GM23338 (cell line): Measurements from ENCODE around the gene CHN2. TPM values are rescaled to one million over a fixed set of nuclear protein-coding genes. Genes with fewer than 3 reads are reported as not detected.

ENCODE experiments used
- ATAC-seq: fragments of 200-7000 bp; cut with Tn5 transposase; 3 replicates; pipeline ENCODE4 v1.9.1; 2020
- DNase-seq: peaks from one replicate; pipeline ENCODE4 v3.0.0-alpha.2; 2015; ENCODE audit warnings: low spot score
- H2AFZ ChIP-seq: fragments of 200-600 bp; sonication (generic); 2 replicates; pipeline ENCODE4 v1.8.0; 2016; ENCODE audit warnings: antibody characterized with exemption, mild to moderate bottlenecking, moderate library complexity
- H3F3A ChIP-seq: fragments of 200-600 bp; sonication (generic); replicated peaks from 2 replicates; pipeline ENCODE4 v1.8.0; 2017; ENCODE audit warnings: antibody characterized with exemption, mixed run types, low read depth
- H3K27ac ChIP-seq: fragments of 200-600 bp; sonication (generic); 2 replicates; pipeline ENCODE4 v1.6.1; 2016; ENCODE audit warnings: low read depth
- H3K27me3 ChIP-seq: fragments of 200-600 bp; sonication (generic); 2 replicates; pipeline ENCODE4 v1.8.0; 2016; ENCODE audit warnings: mild to moderate bottlenecking, mixed run types, moderate library complexity; ENCODE audit not compliant: insufficient read depth
- H3K36me3 ChIP-seq: fragments of 200-600 bp; sonication (generic); 2 replicates; pipeline ENCODE4 v1.8.0; 2016; ENCODE audit warnings: mild to moderate bottlenecking; ENCODE audit not compliant: insufficient read depth
- H3K4me1 ChIP-seq: fragments of 200-600 bp; sonication (generic); 2 replicates; pipeline ENCODE4 v1.8.0; 2016; ENCODE audit warnings: mild to moderate bottlenecking, moderate library complexity; ENCODE audit not compliant: insufficient read depth
- H3K4me2 ChIP-seq: fragments of 200-600 bp; sonication (generic); 2 replicates; pipeline ENCODE4 v1.7.1; 2017; ENCODE audit warnings: mixed run types
- H3K4me3 ChIP-seq: fragments of 200-600 bp; sonication (generic); 2 replicates; pipeline ENCODE4 v1.6.1; 2016; ENCODE audit warnings: mixed run types
- H3K79me2 ChIP-seq: fragments of 200-600 bp; sonication (generic); replicated peaks from 2 replicates; pipeline ENCODE4 v1.8.0; 2017; ENCODE audit warnings: mild to moderate bottlenecking; ENCODE audit not compliant: insufficient read depth
- H3K9me2 ChIP-seq: fragments of 200-600 bp; sonication (generic); 2 replicates; pipeline ENCODE4 v1.8.0; 2017; ENCODE audit not compliant: insufficient read depth
- H4K20me1 ChIP-seq: fragments of 200-600 bp; sonication (generic); replicated peaks from 2 replicates; pipeline ENCODE4 v1.8.0; 2017; ENCODE audit warnings: mild to moderate bottlenecking; ENCODE audit not compliant: insufficient read depth
- H3K27ac Mint-ChIP-seq: 2 replicates; pipeline ENCODE4 v1.8.0; 2020; ENCODE audit warnings: inconsistent platforms, mild to moderate bottlenecking, moderate library complexity, mixed read lengths
- H3K27me3 Mint-ChIP-seq: 3 replicates; pipeline ENCODE4 v1.8.0; 2022; ENCODE audit warnings: low read depth, mild to moderate bottlenecking, moderate library complexity, mixed read lengths, inconsistent platforms; ENCODE audit not compliant: insufficient read depth, poor library complexity
- H3K36me3 Mint-ChIP-seq: 3 replicates; pipeline ENCODE4 v1.8.0; 2021; ENCODE audit warnings: low read depth, mild to moderate bottlenecking, inconsistent platforms, moderate library complexity, mixed read lengths
- H3K4me1 Mint-ChIP-seq: 3 replicates; pipeline ENCODE4 v1.8.0; 2020; ENCODE audit warnings: mild to moderate bottlenecking, inconsistent platforms, mixed read lengths
- H3K4me3 Mint-ChIP-seq: 3 replicates; pipeline ENCODE4 v1.8.0; 2021; ENCODE audit warnings: moderate library complexity, mild to moderate bottlenecking, inconsistent platforms, mixed read lengths
- H3K9me3 Mint-ChIP-seq: 3 replicates; pipeline ENCODE4 v1.8.0; 2020; ENCODE audit warnings: moderate library complexity, mild to moderate bottlenecking, inconsistent platforms, mixed read lengths
- CREB1 ChIP-seq: fragments of 250-450 bp; sonication (Bioruptor Pico); IDR thresholded peaks from 2 replicates; pipeline ENCODE4 v1.5.0; 2020; ENCODE audit warnings: low read depth, mild to moderate bottlenecking, moderate library complexity
- CTCF ChIP-seq, 2 experiments: fragments of 200-600 bp in 1 of 2; sonication (generic) in 1 of 2; conservative IDR thresholded peaks; 2 replicates each; pipeline versions ENCODE4 v1.5.1 to v1.6.1; 2016 to 2017; ENCODE audit warnings: antibody characterized with exemption in 2 of 2, low read depth in 2 of 2, mild to moderate bottlenecking in 2 of 2, moderate library complexity in 1 of 2
- ETS1 ChIP-seq: IDR thresholded peaks from 2 replicates; pipeline ENCODE4 v1.6.1; 2016; ENCODE audit warnings: antibody characterized with exemption
- EZH2 ChIP-seq: fragments of 200-600 bp; sonication (generic); IDR thresholded peaks from one replicate; pipeline ENCODE4 v1.8.0; 2017; ENCODE audit warnings: antibody characterized with exemption, mild to moderate bottlenecking, low read depth; ENCODE audit not compliant: unreplicated experiment
- EZH2phosphoT487 ChIP-seq: fragments of 200-600 bp; sonication (generic); IDR thresholded peaks from one replicate; pipeline ENCODE4 v1.8.1; 2018; ENCODE audit warnings: antibody characterized with exemption; ENCODE audit not compliant: unreplicated experiment
- JUNB ChIP-seq: IDR thresholded peaks from one replicate; pipeline ENCODE4 v1.6.1; 2016; ENCODE audit warnings: antibody characterized with exemption; ENCODE audit not compliant: unreplicated experiment
- NANOG ChIP-seq: IDR thresholded peaks from 2 replicates; pipeline ENCODE4 v1.6.1; 2016; ENCODE audit warnings: antibody characterized with exemption, borderline replicate concordance
- POLR2AphosphoS5 ChIP-seq: IDR thresholded peaks from 2 replicates; pipeline ENCODE4 v1.6.1; 2016; ENCODE audit warnings: antibody characterized with exemption, low read depth
- REST ChIP-seq: IDR thresholded peaks from one replicate; pipeline ENCODE4 v1.6.1; 2018; ENCODE audit warnings: antibody characterized with exemption; ENCODE audit not compliant: unreplicated experiment
- STAT1 ChIP-seq: IDR thresholded peaks from one replicate; pipeline ENCODE4 v1.6.1; 2016; ENCODE audit warnings: antibody characterized with exemption; ENCODE audit not compliant: unreplicated experiment
- ZNF114 ChIP-seq: fragments of 250-450 bp; sonication (Bioruptor Pico); IDR thresholded peaks from 2 replicates; pipeline ENCODE4 v1.5.0; 2020; ENCODE audit warnings: mild to moderate bottlenecking, moderate library complexity
- ZNF331 ChIP-seq: fragments of 250-450 bp; sonication (Bioruptor Pico); IDR thresholded peaks from 2 replicates; pipeline ENCODE4 v1.5.0; 2020; ENCODE audit warnings: low read depth, mild to moderate bottlenecking, moderate library complexity
- ZNF462 ChIP-seq: fragments of 250-450 bp; sonication (Bioruptor Pico); IDR thresholded peaks from 2 replicates; pipeline ENCODE4 v1.5.0; 2020; ENCODE audit warnings: mild to moderate bottlenecking, moderate library complexity
- polyA plus RNA-seq: library from polyadenylated mRNA; unstranded; fragments of >200 nt; fragmentation: Nextera tagmentation; extraction: Ambion mirVana; gene quantifications from 2 replicates; pipeline ENCODE4 v1.2.1, GENCODE V29; 2016
- total RNA-seq: library from RNA; depleted of rRNA; stranded (reverse); fragments of >200 nt; shearing (Covaris generic); gene quantifications from 2 replicates; pipeline ENCODE4 v1.2.3, GENCODE V29; 2014

The CHN2 gene
- total and polyA plus RNA-seq, 2 experiments from 2014 or later: 6.1 to 7.5 TPM

- Mint-ChIP-seq H3K27me3 (peaks cover 7% of the 10 kb centered on the region), H3K4me1 (peaks cover 10% of the 10 kb centered on the region), H3K36me3 (peaks cover 29% of the 10 kb centered on the region), H3K9me3 (peaks cover 30% of the 10 kb centered on the region), H3K4me3 (no peak overlapping the region), H3K27ac (no peak overlapping the region)
- Histone ChIP-seq H3K4me3 (no peak overlapping the region), H3K36me3 (no peaks in the 10 kb centered on the region; the same call in 1 of the 2 replicates), H3K27me3 (no peaks in the 10 kb centered on the region), H3K9me2 (peaks cover 4% of the 10 kb centered on the region; the same call in 1 of the 2 replicates), H4K20me1 (no peaks in the 10 kb centered on the region; the same call in 1 of the 2 replicates), H3K79me2 (no peaks in the 10 kb centered on the region), H3K4me2 (no peak overlapping the region), H3K27ac (no peak overlapping the region), H3F3A (no peaks in the 10 kb centered on the region), H2AFZ (no peak overlapping the region), H3K4me1 (no peaks in the 10 kb centered on the region; the same call in 1 of the 2 replicates)
- ATAC-seq (no peak), DNase-seq (no peak)
- TF ChIP-seq EZH2 (no peak), ETS1 (no peak), NANOG (no peak), POLR2AphosphoS5 (no peak), ZNF114 (CRISPR knock-in tag) (no peak), STAT1 (no peak), REST (no peak), CTCF (conservative IDR thresholded peaks at IDR 0.05; ENCODE audit: low read depth in 2 of 2) (no peak), EZH2phosphoT487 (no peak), CREB1 (CRISPR knock-in tag) (no peak), ZNF331 (CRISPR knock-in tag) (no peak), JUNB (no peak), ZNF462 (CRISPR knock-in tag) (no peak)
These were observed 67.8 kb downstream of the CHN2 start for GRCh38 chr7:29262191-29262917.
